Fibroblast of mammary gland (primary cell): ENCODE results near the gene PRXL2A.
"Not testable (repeated sequence)": the region's sequence is repeated elsewhere in the genome, so short reads cannot be mapped to it uniquely, and the experiment has no call there.

Experiments used
- DNase-seq: peaks from one replicate; pipeline ENCODE4 v3.0.0-alpha.2; 2010; ENCODE audit warnings: low read depth
- H3K4me3 ChIP-seq: 2 replicates; pipeline ENCODE4 v1.5.1; 2011; ENCODE audit warnings: low read depth, mild to moderate bottlenecking, low read length, moderate library complexity; ENCODE audit not compliant: control insufficient read depth
- TF ChIP-seq, protein P1 (sequence below): conservative IDR thresholded peaks from 2 replicates; pipeline ENCODE4 v1.5.1; 2011; ENCODE audit warnings: low read depth, low read length, inconsistent platforms; ENCODE audit not compliant: control insufficient read depth, insufficient read depth

The PRXL2A gene, protein sequence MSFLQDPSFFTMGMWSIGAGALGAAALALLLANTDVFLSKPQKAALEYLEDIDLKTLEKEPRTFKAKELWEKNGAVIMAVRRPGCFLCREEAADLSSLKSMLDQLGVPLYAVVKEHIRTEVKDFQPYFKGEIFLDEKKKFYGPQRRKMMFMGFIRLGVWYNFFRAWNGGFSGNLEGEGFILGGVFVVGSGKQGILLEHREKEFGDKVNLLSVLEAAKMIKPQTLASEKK

GRCh38 chr10:80408242-80409101, at the start of gene PRXL2A:
Gene PRXL2A (plus strand): TSS chr10:80408551. CDS start chr10:80420468, 11,917 bp downstream.
- TF ChIP-seq, protein P1, sequence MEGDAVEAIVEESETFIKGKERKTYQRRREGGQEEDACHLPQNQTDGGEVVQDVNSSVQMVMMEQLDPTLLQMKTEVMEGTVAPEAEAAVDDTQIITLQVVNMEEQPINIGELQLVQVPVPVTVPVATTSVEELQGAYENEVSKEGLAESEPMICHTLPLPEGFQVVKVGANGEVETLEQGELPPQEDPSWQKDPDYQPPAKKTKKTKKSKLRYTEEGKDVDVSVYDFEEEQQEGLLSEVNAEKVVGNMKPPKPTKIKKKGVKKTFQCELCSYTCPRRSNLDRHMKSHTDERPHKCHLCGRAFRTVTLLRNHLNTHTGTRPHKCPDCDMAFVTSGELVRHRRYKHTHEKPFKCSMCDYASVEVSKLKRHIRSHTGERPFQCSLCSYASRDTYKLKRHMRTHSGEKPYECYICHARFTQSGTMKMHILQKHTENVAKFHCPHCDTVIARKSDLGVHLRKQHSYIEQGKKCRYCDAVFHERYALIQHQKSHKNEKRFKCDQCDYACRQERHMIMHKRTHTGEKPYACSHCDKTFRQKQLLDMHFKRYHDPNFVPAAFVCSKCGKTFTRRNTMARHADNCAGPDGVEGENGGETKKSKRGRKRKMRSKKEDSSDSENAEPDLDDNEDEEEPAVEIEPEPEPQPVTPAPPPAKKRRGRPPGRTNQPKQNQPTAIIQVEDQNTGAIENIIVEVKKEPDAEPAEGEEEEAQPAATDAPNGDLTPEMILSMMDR, result no peak
- DNase-seq, result peak; percentile 12
- H3K4me3 ChIP-seq, result peak within 1 kb of the TSS; percentile 46

GRCh38 chr10:80358925-80359324, 49.4 kb upstream of the PRXL2A start:
- not testable (repeated sequence) for H3K4me3 ChIP-seq, DNase-seq

- TF ChIP-seq, protein P1, result no peak
- H3K4me3 ChIP-seq, result no peak overlapping the region
- no peak for DNase-seq
These were observed 48.7 kb upstream of the PRXL2A start for GRCh38 chr10:80359644-80360043.

DNA sequence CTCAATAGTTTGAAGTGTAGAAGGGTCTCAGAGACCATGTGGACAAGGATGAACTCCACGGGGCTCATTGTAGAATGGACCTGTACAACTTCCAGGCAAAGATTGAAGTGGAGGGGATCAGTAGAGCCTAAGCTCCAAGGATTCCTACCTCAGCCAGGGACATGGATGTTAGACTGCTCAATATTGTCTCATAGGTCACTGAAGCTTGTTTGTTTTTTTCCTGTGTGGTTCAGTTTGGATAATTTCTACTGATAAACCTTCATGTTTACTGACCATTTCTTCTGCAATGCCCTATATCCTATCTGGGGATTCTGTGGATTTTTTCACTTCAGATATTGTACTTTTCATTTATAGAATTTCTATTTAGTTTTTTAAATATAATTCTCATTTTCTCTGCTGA, 42.8 kb upstream of the PRXL2A start:
- TF ChIP-seq, protein P1, result no peak
- H3K4me3 ChIP-seq, result no peak overlapping the region
- no peak for DNase-seq

DNA sequence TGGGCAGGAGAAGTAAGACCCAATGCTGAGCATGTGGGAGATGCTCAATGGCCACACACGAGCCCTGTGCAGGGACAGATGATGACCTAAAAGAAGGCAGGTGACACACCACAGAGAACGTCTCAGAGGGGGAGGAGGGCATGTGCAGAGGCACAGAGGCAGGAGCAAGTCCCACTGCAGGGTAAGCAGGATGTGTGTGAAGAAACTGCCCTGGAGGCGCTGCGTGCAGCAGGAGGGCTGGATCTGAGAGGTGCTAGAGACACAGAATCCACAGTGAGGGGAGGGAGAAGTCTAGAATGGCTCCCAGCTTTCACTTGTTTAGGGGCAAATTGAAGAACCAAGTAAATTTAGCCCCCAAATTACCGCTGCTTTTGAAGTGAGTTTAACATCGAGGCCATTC, 36.9 kb upstream of the PRXL2A start:
- DNase-seq, result no peak
- H3K4me3 ChIP-seq, result no peak overlapping the region
- TF ChIP-seq, protein P1, result no peak

DNA sequence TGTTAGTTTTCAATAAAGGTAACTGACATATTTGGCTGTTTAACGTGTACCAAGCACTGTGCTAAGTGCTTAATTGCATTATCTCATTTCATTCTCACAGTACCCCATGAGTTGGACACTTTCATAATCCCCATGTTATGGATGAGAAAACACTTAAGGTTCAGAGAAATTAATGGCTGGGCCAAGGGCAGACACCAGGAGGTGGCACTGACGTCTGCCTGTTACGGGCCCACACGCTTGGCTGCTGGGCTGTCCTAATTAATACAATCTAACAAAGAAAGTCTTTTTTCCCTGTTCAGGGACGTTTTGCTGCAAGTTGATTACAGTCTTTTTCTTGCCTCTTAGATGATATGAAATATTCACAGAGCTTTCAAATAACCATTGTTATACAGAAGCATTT, 35.7 kb upstream of the PRXL2A start:
- no peak overlapping the region for H3K4me3 ChIP-seq
- TF ChIP-seq, protein P1, result no peak
- no peak for DNase-seq

DNA sequence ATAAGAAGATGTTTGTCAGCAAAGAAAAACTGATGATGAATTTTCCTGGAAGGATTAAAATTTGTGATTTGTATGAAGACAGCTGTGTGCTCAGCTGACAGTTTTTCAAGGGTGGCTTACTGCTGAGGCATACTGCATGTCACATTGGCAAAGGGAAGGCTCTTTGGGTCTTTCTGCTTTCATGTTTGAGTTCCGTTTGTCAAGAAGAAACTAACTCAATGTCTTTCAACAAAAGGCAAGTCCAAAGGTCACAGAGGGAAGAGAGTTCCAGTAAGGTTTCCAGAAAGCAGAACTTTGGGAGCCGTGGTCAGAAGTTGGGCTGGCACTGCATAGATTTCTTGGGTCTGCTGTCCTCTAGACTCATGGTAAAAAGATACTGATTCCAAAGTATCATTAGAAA, 34.8 kb upstream of the PRXL2A start:
- no peak for DNase-seq
- TF ChIP-seq, protein P1, result no peak
- H3K4me3 ChIP-seq, result no peak overlapping the region
